Activated T-helper 1 cell treated with anti-CD3 and anti-CD28 coated beads, Interleukin-12 subunit alpha, Interleukin-12 subunit beta, Interleukin-2, Interleukin-4 antibody, amounts not matched to agents 30 ng/mL and 10 ng/mL and 1 ng/mL, durations not matched to agents 14 hours and 24 hours and 36 hours (primary cell): Measurements from ENCODE around the gene CAMTA1. TPM values are rescaled to one million over a fixed set of nuclear protein-coding genes. Genes with fewer than 3 reads are reported as not detected.

ENCODE experiments used
- DNase-seq: peaks from one replicate; pipeline ENCODE4 v3.0.0; 2021; ENCODE audit warnings: low spot score
- H3K27ac Mint-ChIP-seq: one replicate; pipeline ENCODE4 v1.8.0; 2021; ENCODE audit warnings: mild to moderate bottlenecking, mixed read lengths
- H3K27me3 Mint-ChIP-seq: one replicate; pipeline ENCODE4 v1.8.0; 2022; ENCODE audit warnings: mild to moderate bottlenecking, moderate library complexity, mixed read lengths; ENCODE audit not compliant: insufficient read depth
- H3K36me3 Mint-ChIP-seq: one replicate; pipeline ENCODE4 v1.8.0; 2021; ENCODE audit warnings: low read depth, mixed read lengths
- H3K4me1 Mint-ChIP-seq: one replicate; pipeline ENCODE4 v1.8.0; 2021; ENCODE audit warnings: low read depth, mixed read lengths
- H3K4me3 Mint-ChIP-seq: one replicate; pipeline ENCODE4 v1.8.0; 2021; ENCODE audit warnings: mild to moderate bottlenecking, moderate library complexity, mixed read lengths
- H3K9me3 Mint-ChIP-seq: one replicate; pipeline ENCODE4 v1.8.0; 2021; ENCODE audit warnings: mixed read lengths
- intact Hi-C: fragments of 100-400 bp; cut with micrococcal nuclease; formaldehyde crosslinking; loops from one replicate; pipeline ENCODE4 v1.15.1; 2024
- total RNA-seq: library from RNA; stranded (reverse); gene quantifications from 2 replicates; pipeline ENCODE4 v1.2.3, GENCODE V29; 2022

Gene CAMTA1
- total RNA-seq, 1 donor from 2014 or later, result 57.2 TPM

DNA sequence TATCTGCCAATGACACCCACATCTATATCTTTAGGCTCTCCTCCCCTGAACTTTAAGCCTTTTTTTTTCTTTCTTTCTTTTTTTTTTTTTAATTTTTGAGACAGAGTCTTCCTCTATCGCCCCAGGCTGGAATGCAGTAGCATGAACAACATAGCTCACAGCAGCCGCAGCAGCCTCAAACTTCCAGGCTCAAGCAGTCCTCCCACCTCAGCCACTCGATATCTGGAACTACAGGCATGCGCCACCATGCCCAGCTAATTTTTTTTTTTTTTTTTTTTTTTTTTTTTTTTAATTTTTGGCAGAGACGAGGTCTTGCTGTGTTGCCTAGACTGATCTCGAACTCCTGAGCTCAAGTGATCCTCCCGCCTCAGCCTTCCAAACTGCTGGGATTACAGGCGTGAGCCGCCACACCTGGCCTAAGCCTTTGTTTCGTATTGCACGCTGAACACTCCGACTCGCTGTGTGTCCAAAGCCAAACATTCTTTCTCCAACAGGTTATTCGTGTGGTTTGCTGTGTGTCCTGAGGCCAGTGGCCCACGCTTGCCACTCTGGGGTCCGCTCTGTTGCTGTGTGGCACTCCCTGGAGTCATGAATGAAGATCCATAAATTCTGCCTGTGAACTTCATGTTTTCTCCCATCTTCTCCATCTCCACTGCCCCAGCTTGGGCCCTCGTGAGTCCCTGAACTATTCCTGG lies 119.4 kb downstream of the CAMTA1 start:
- no peak for DNase-seq
- intact Hi-C loops, result no loop called here
- Mint-ChIP-seq H3K27ac (peak overlapping the region; percentile 2), H3K4me3 (no peak overlapping the region), H3K4me1 (peaks cover 17% of the 10 kb centered on the region), H3K9me3 (no peaks in the 10 kb centered on the region), H3K36me3 (no peaks in the 10 kb centered on the region), H3K27me3 (peaks cover 6% of the 10 kb centered on the region)

DNA sequence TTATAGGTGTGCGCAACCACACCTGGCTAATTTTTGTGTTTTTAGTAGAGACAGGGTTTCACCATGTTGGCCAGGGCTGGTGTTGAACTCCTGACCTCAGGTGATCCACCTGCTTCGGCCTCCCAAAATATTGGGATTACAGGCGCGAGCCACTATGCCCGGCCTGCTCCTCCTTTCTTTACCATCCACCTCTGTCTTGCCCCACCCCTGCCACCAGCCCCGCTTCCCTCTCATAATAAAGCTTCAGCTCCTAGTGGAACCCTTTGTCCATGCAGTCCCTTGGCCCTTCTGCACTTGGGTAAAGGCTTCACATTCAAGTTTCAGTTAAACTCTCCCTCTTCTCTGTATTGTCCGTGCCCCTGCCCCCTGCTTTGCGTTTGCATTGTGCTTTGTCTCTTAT lies 120.1 kb downstream of the CAMTA1 start:
- no peak overlapping the region for H3K27ac Mint-ChIP-seq
- no peak overlapping the region for H3K4me3 Mint-ChIP-seq
- peaks cover 17% of the 10 kb centered on the region for H3K4me1 Mint-ChIP-seq
- intact Hi-C loops, result no loop called here
- H3K36me3 Mint-ChIP-seq, result no peaks in the 10 kb centered on the region
- peaks cover 5% of the 10 kb centered on the region for H3K27me3 Mint-ChIP-seq
- no peak for DNase-seq
- no peaks in the 10 kb centered on the region for H3K9me3 Mint-ChIP-seq

DNA sequence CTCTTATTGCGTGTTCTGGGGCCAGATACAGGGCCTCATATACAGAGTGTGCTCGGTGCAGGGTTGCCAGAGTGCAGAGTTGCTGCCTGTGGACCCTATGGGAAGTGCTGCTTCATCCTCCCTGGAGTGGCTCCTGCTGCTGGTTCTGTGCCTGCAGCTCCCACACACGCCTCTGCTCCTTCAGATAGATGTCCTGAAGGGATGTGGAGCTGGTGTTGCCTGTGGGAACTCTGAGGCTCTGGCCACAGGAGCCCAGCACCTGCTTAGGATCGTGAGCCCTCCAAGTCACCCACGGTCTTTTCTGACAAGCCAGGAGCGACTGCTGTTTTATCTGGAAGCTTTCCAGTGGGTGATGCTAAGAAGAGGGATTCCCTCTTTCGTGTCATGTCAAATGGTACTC lies 120.5 kb downstream of the CAMTA1 start:
- no peak for DNase-seq
- Mint-ChIP-seq H3K27me3 (peaks cover 4% of the 10 kb centered on the region), H3K27ac (no peak overlapping the region), H3K9me3 (no peaks in the 10 kb centered on the region), H3K36me3 (no peaks in the 10 kb centered on the region), H3K4me1 (peaks cover 17% of the 10 kb centered on the region), H3K4me3 (no peak overlapping the region)
- intact Hi-C loops, result no loop called here

DNA sequence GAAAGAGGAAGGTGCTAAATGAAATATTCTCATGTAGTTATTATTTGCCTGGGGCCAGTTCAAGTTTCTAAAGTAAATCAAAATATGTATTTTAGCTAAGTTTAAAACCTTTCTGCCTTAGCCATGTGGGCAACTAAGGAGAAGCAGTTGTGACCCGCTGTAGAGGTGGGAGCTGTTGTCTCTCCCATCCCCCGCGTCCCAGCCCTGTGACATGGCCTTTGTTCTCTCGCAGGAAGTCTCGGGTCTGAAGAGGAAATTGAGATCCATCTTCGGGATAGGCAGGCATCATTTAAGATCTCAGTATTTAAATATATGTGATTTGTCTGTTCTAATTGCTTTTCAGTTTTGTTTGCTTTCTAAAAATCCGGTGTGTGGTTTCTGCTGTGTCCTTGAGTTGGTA lies 121.5 kb downstream of the CAMTA1 start:
- Mint-ChIP-seq H3K36me3 (no peaks in the 10 kb centered on the region), H3K4me3 (no peak overlapping the region), H3K4me1 (peaks cover 17% of the 10 kb centered on the region), H3K27me3 (peaks cover 4% of the 10 kb centered on the region), H3K27ac (no peak overlapping the region), H3K9me3 (no peaks in the 10 kb centered on the region)
- intact Hi-C loops, result no loop called here
- DNase-seq, result no peak

DNA sequence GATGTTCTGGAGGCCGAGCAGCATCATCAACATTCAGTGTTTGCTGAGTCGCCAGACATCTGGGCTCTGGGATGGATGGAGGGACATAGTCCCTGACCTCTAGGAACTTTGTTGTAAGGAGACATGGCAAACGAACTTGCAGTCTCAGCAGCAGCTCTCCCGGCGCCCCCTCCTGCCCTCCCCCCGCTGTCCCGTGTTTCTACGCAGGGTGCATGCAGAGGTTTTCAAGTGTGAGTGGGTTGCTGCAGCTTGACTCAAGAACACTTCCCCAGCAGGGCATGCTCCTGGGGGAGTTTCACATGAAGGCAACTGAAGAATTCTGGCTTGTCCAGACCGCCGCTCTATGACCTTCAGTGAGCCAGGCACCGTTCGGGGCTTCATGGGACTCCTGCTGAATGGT lies 121.9 kb downstream of the CAMTA1 start:
- intact Hi-C loops, result no loop called here
- H3K27ac Mint-ChIP-seq, result no peak overlapping the region
- peaks cover 4% of the 10 kb centered on the region for H3K27me3 Mint-ChIP-seq
- H3K4me3 Mint-ChIP-seq, result no peak overlapping the region
- H3K9me3 Mint-ChIP-seq, result no peaks in the 10 kb centered on the region
- DNase-seq, result no peak
- peaks cover 14% of the 10 kb centered on the region for H3K4me1 Mint-ChIP-seq
- no peaks in the 10 kb centered on the region for H3K36me3 Mint-ChIP-seq

DNA sequence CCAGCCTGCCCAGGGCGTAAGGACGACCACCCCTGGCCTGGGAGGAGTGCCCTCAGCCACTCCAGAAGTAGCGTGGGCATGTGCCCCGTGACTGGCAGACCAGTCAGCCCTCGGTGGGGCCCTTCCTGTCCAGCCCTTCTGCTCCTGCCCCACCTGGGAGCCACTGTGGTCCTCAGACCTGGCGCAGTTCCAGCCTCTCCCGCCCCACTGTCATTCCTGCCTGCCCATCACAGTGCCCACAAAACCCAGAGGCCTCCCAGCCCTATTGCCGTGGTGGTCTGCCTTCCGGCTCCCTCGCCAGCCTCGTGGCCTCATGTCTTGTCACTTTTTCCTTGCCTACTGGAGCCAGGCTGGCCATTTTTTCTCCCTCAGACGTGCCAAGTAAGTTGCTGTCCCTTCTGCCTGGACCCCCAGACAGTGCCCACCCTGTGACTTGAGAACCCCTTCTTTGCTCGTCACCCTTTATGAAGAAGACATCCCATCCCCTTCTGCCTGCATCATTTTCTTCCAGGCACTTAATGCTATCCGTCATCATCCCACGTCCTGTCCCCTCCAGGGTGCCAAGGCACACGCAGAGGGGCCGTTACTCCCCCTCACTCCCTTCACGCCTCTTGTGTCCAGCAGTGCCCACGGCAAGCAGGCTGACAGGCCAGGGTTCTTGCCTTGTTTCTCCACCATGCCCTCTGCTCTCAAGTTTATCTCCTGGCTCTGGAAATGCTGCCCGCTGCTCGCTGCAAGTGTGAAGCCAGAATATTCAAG lies 122.6 kb downstream of the CAMTA1 start:
- Mint-ChIP-seq H3K4me3 (no peak overlapping the region), H3K36me3 (no peaks in the 10 kb centered on the region), H3K27ac (no peak overlapping the region), H3K27me3 (peaks cover 4% of the 10 kb centered on the region), H3K4me1 (peaks cover 7% of the 10 kb centered on the region), H3K9me3 (no peaks in the 10 kb centered on the region)
- intact Hi-C loops, result no loop called here
- no peak for DNase-seq

DNA sequence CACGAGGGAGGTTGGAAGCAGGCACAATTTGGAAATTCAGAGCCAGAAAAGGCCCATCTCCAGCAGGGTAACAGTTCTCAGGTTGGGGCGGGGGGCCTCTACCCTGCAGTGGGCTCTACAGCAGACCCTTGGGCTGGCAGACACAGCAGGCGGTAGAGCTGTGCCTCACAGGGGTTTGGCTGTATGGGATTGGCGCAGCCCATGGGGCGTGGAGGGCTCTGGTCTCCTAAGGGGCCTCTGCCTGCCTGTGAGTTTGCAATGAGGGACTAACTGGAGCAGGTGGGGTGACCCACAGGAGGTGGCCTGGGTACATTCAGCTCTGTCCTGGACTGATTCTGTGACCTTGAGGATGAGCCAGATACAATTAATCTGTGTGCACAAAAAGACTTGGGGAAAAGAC lies 124.1 kb downstream of the CAMTA1 start:
- H3K4me1 Mint-ChIP-seq, result peaks cover 6% of the 10 kb centered on the region
- intact Hi-C loops, result no loop called here
- no peak overlapping the region for H3K27ac Mint-ChIP-seq
- H3K27me3 Mint-ChIP-seq, result no peaks in the 10 kb centered on the region
- no peaks in the 10 kb centered on the region for H3K36me3 Mint-ChIP-seq
- DNase-seq, result no peak
- no peaks in the 10 kb centered on the region for H3K9me3 Mint-ChIP-seq
- no peak overlapping the region for H3K4me3 Mint-ChIP-seq

DNA sequence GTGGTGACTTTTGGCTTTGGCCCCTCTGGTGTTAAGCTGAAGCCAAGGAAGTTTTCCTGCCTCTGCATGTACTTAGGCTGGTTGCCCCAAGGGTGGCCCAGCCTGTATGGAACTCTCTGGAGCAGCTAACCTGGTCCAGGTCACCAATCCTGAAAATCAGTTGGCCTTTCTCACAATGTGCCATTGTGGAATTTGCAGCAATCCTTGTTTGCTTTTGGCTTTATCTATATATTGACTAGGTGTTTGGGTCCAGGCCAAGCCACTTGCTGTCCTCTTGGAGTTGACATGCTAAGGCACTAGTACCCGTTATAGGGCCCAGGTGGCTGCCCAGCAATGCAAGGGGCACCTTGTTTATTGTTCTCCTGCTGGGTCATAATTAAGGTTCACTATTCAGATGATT lies 124.6 kb downstream of the CAMTA1 start:
- Mint-ChIP-seq H3K4me3 (no peak overlapping the region), H3K4me1 (peaks cover 6% of the 10 kb centered on the region), H3K36me3 (no peaks in the 10 kb centered on the region), H3K9me3 (no peaks in the 10 kb centered on the region), H3K27ac (no peak overlapping the region), H3K27me3 (no peaks in the 10 kb centered on the region)
- DNase-seq, result no peak
- intact Hi-C loops, result no loop called here

DNA sequence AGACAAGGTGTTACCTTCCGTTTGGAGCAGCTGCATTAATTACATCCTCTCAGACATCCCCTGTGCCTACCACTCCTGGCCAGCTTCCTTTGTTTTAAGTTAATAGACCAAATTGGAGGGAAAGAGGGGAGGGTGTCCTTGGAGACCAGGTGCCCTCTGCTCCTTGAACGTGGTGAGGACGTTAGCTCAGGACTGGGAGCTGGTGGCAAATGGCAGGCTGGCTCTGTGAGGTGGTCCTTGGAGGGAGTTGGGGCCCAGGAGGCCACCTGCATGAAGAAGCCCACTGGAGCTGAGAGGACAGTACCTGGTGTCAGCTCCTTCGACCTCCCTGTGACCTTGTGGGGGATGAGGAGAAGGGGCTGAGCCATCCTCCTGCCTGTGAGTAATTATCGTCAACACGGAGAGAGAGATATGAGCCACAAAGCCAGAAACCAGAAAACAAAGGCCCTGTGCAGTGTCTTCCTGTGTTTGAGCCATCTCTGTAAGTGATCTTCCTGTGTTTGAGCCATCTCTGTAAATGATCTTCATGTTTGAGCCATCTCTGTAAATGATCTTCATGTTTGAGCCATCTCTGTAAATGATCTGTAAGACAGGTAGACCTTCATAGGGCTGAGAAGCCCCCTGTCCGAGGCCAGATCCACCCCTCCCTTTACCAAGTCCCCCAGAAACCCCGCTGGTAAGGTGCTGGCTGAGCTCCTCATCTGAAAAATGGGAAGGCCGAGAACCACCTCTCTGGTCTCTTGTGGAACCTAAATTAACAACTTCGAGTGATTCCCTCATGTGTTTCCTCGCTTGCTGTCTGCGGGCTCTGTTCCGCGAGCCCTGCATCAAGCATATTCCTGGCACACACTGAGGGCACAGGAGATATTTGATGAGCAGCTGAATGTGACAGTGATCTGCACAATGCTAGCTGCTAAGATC lies 126.0 kb downstream of the CAMTA1 start:
- Mint-ChIP-seq H3K27ac (no peak overlapping the region), H3K36me3 (no peaks in the 10 kb centered on the region), H3K4me3 (no peak overlapping the region), H3K4me1 (peaks cover 6% of the 10 kb centered on the region), H3K9me3 (no peaks in the 10 kb centered on the region), H3K27me3 (peaks cover 4% of the 10 kb centered on the region)
- intact Hi-C loops, result no loop called here
- no peak for DNase-seq

DNA sequence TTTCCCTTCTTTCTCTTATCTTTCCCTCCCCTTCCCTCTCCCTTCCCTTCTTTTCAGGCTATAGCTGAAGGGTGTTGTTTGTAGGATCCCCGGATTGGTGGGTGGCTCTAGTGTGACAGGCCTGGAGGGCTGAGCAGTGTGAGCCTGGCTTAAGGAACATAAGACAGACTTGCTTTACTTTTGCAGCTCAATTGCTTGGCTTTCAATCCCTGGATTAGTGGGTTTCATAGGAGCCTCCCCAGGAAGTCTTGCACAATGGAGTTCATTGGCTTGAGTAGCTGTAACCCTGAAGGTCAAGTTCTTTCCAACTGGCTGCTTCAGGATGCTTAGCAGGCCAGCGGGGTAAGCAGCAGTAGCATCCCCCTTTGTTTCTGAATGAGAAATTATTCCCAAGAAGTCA lies 126.7 kb downstream of the CAMTA1 start:
- no peak for DNase-seq
- no peaks in the 10 kb centered on the region for H3K36me3 Mint-ChIP-seq

DNA sequence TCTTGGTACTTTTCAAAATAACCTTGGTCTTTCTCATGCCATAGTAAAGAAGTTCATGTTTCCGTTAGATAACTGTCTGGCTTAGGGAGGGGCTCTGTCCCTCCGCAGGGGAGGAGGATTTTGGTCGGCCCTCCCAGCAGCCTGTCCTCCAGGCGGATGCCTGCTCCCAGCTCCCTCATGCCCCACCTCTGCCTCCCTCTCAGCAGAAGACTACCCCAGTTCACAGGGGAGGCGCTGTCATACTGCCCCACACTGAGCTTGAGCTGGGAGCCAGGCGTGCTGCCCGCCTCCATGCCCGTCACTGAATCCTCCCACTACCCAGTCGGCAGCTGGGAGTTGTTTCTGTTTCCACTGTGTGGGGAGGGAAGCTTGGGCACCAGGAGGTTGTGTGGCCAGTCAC lies 127.3 kb downstream of the CAMTA1 start:
- intact Hi-C loops, result no loop called here
- Mint-ChIP-seq H3K4me1 (peaks cover 8% of the 10 kb centered on the region), H3K9me3 (no peaks in the 10 kb centered on the region), H3K27me3 (peaks cover 6% of the 10 kb centered on the region), H3K27ac (no peak overlapping the region), H3K36me3 (no peaks in the 10 kb centered on the region), H3K4me3 (no peak overlapping the region)
- DNase-seq, result no peak

More for the DNA sequence above, 126.7 kb downstream of the CAMTA1 start:
- peaks cover 7% of the 10 kb centered on the region for H3K4me1 Mint-ChIP-seq
- H3K9me3 Mint-ChIP-seq, result no peaks in the 10 kb centered on the region
- no peak overlapping the region for H3K4me3 Mint-ChIP-seq
- peaks cover 6% of the 10 kb centered on the region for H3K27me3 Mint-ChIP-seq
- intact Hi-C loops, result no loop called here
- H3K27ac Mint-ChIP-seq, result no peak overlapping the region

DNA sequence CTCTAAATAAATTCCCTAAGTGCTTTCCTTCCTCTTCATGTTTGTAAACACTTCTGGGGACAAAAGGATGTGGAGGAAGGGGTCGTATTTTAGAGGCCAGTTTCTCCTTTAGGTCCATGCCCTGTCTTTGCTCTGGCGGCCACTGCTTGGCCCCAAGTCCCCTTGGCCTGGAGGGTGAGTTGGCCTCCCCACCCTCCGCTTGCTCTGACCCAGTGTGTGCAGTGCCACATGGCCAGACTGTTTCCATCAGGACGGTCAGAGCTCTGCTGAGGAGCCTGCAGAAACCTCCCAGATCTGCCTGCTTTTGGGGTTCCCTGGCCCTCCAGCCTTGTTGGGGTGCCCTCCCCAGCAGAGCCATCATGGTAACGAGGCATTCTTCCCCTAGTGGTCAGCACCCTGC lies 127.8 kb downstream of the CAMTA1 start:
- DNase-seq, result no peak
- intact Hi-C loops, result no loop called here
- Mint-ChIP-seq H3K27me3 (peaks cover 6% of the 10 kb centered on the region), H3K4me1 (peaks cover 8% of the 10 kb centered on the region), H3K9me3 (no peaks in the 10 kb centered on the region), H3K27ac (no peak overlapping the region), H3K4me3 (no peak overlapping the region), H3K36me3 (no peaks in the 10 kb centered on the region)

DNA sequence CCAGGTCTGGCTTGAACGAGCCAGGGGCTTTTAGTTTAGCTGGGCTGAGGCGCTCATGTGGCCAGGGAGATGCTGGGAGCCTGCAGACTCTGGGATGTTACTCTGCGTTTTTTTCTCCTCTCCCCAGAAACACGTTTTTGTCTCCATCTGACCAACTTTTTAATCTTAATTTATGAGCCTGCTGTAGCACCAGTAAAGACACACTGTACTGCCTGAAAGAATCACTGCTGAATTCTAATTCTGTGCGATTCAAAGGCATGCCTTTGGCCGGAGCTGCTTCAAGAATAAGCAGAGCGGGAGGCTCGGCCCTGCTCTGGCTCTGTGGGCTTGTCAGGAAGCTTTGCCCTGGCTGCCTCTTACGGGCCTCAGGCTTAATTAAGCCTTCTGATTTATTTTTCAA lies 129.5 kb downstream of the CAMTA1 start:
- Mint-ChIP-seq H3K36me3 (no peaks in the 10 kb centered on the region), H3K4me1 (peaks cover 8% of the 10 kb centered on the region), H3K9me3 (no peaks in the 10 kb centered on the region), H3K27ac (no peak overlapping the region), H3K27me3 (peaks cover 6% of the 10 kb centered on the region), H3K4me3 (no peak overlapping the region)
- DNase-seq, result no peak
- intact Hi-C loops, result no loop called here
